GM23338 (cell line): ENCODE measurements around the gene NLRC5. TPM values are rescaled to one million over a fixed set of nuclear protein-coding genes. Genes with fewer than 3 reads are reported as not detected.

Experiments used
- ATAC-seq: fragments of 200-7000 bp; cut with Tn5 transposase; 3 replicates; pipeline ENCODE4 v1.9.1; 2020
- DNase-seq: peaks from one replicate; pipeline ENCODE4 v3.0.0-alpha.2; 2015; ENCODE audit warnings: low spot score
- H2AFZ ChIP-seq: fragments of 200-600 bp; sonication (generic); 2 replicates; pipeline ENCODE4 v1.8.0; 2016; ENCODE audit warnings: antibody characterized with exemption, mild to moderate bottlenecking, moderate library complexity
- H3F3A ChIP-seq: fragments of 200-600 bp; sonication (generic); replicated peaks from 2 replicates; pipeline ENCODE4 v1.8.0; 2017; ENCODE audit warnings: antibody characterized with exemption, mixed run types, low read depth
- H3K27ac ChIP-seq: fragments of 200-600 bp; sonication (generic); 2 replicates; pipeline ENCODE4 v1.6.1; 2016; ENCODE audit warnings: low read depth
- H3K27me3 ChIP-seq: fragments of 200-600 bp; sonication (generic); 2 replicates; pipeline ENCODE4 v1.8.0; 2016; ENCODE audit warnings: mild to moderate bottlenecking, mixed run types, moderate library complexity; ENCODE audit not compliant: insufficient read depth
- H3K36me3 ChIP-seq: fragments of 200-600 bp; sonication (generic); 2 replicates; pipeline ENCODE4 v1.8.0; 2016; ENCODE audit warnings: mild to moderate bottlenecking; ENCODE audit not compliant: insufficient read depth
- H3K4me1 ChIP-seq: fragments of 200-600 bp; sonication (generic); 2 replicates; pipeline ENCODE4 v1.8.0; 2016; ENCODE audit warnings: mild to moderate bottlenecking, moderate library complexity; ENCODE audit not compliant: insufficient read depth
- H3K4me2 ChIP-seq: fragments of 200-600 bp; sonication (generic); 2 replicates; pipeline ENCODE4 v1.7.1; 2017; ENCODE audit warnings: mixed run types
- H3K4me3 ChIP-seq: fragments of 200-600 bp; sonication (generic); 2 replicates; pipeline ENCODE4 v1.6.1; 2016; ENCODE audit warnings: mixed run types
- H3K79me2 ChIP-seq: fragments of 200-600 bp; sonication (generic); replicated peaks from 2 replicates; pipeline ENCODE4 v1.8.0; 2017; ENCODE audit warnings: mild to moderate bottlenecking; ENCODE audit not compliant: insufficient read depth
- H3K9me2 ChIP-seq: fragments of 200-600 bp; sonication (generic); 2 replicates; pipeline ENCODE4 v1.8.0; 2017; ENCODE audit not compliant: insufficient read depth
- H4K20me1 ChIP-seq: fragments of 200-600 bp; sonication (generic); replicated peaks from 2 replicates; pipeline ENCODE4 v1.8.0; 2017; ENCODE audit warnings: mild to moderate bottlenecking; ENCODE audit not compliant: insufficient read depth
- H3K27ac Mint-ChIP-seq: 2 replicates; pipeline ENCODE4 v1.8.0; 2020; ENCODE audit warnings: inconsistent platforms, mild to moderate bottlenecking, moderate library complexity, mixed read lengths
- H3K27me3 Mint-ChIP-seq: 3 replicates; pipeline ENCODE4 v1.8.0; 2022; ENCODE audit warnings: low read depth, mild to moderate bottlenecking, moderate library complexity, mixed read lengths, inconsistent platforms; ENCODE audit not compliant: insufficient read depth, poor library complexity
- H3K36me3 Mint-ChIP-seq: 3 replicates; pipeline ENCODE4 v1.8.0; 2021; ENCODE audit warnings: low read depth, mild to moderate bottlenecking, inconsistent platforms, moderate library complexity, mixed read lengths
- H3K4me1 Mint-ChIP-seq: 3 replicates; pipeline ENCODE4 v1.8.0; 2020; ENCODE audit warnings: mild to moderate bottlenecking, inconsistent platforms, mixed read lengths
- H3K4me3 Mint-ChIP-seq: 3 replicates; pipeline ENCODE4 v1.8.0; 2021; ENCODE audit warnings: moderate library complexity, mild to moderate bottlenecking, inconsistent platforms, mixed read lengths
- H3K9me3 Mint-ChIP-seq: 3 replicates; pipeline ENCODE4 v1.8.0; 2020; ENCODE audit warnings: moderate library complexity, mild to moderate bottlenecking, inconsistent platforms, mixed read lengths
- EZH2 ChIP-seq: fragments of 200-600 bp; sonication (generic); IDR thresholded peaks from one replicate; pipeline ENCODE4 v1.8.0; 2017; ENCODE audit warnings: antibody characterized with exemption, mild to moderate bottlenecking, low read depth; ENCODE audit not compliant: unreplicated experiment
- EZH2phosphoT487 ChIP-seq: fragments of 200-600 bp; sonication (generic); IDR thresholded peaks from one replicate; pipeline ENCODE4 v1.8.1; 2018; ENCODE audit warnings: antibody characterized with exemption; ENCODE audit not compliant: unreplicated experiment
- JUNB ChIP-seq: IDR thresholded peaks from one replicate; pipeline ENCODE4 v1.6.1; 2016; ENCODE audit warnings: antibody characterized with exemption; ENCODE audit not compliant: unreplicated experiment
- NANOG ChIP-seq: IDR thresholded peaks from 2 replicates; pipeline ENCODE4 v1.6.1; 2016; ENCODE audit warnings: antibody characterized with exemption, borderline replicate concordance
- POLR2AphosphoS5 ChIP-seq: IDR thresholded peaks from 2 replicates; pipeline ENCODE4 v1.6.1; 2016; ENCODE audit warnings: antibody characterized with exemption, low read depth
- STAT1 ChIP-seq: IDR thresholded peaks from one replicate; pipeline ENCODE4 v1.6.1; 2016; ENCODE audit warnings: antibody characterized with exemption; ENCODE audit not compliant: unreplicated experiment
- ZNF331 ChIP-seq: fragments of 250-450 bp; sonication (Bioruptor Pico); IDR thresholded peaks from 2 replicates; pipeline ENCODE4 v1.5.0; 2020; ENCODE audit warnings: low read depth, mild to moderate bottlenecking, moderate library complexity
- polyA plus RNA-seq: library from polyadenylated mRNA; unstranded; fragments of >200 nt; fragmentation: Nextera tagmentation; extraction: Ambion mirVana; gene quantifications from 2 replicates; pipeline ENCODE4 v1.2.1, GENCODE V29; 2016
- total RNA-seq: library from RNA; depleted of rRNA; stranded (reverse); fragments of >200 nt; shearing (Covaris generic); gene quantifications from 2 replicates; pipeline ENCODE4 v1.2.3, GENCODE V29; 2014
- TF ChIP-seq, protein P1 (sequence below): IDR thresholded peaks from one replicate; pipeline ENCODE4 v1.6.1; 2018; ENCODE audit warnings: antibody characterized with exemption; ENCODE audit not compliant: unreplicated experiment
- TF ChIP-seq, protein P2 (sequence below): IDR thresholded peaks from 2 replicates; pipeline ENCODE4 v1.6.1; 2016; ENCODE audit warnings: antibody characterized with exemption
- TF ChIP-seq, protein P3 (sequence below), 2 experiments: fragments of 200-600 bp in 1 of 2; sonication (generic) in 1 of 2; conservative IDR thresholded peaks; 2 replicates each; pipeline versions ENCODE4 v1.5.1 to v1.6.1; 2016 to 2017; ENCODE audit warnings: antibody characterized with exemption in 2 of 2, low read depth in 2 of 2, mild to moderate bottlenecking in 2 of 2, moderate library complexity in 1 of 2

Gene NLRC5
- total and polyA plus RNA-seq, 2 experiments from 2014 or later = 2.3 to 3.9 TPM

- TF ChIP-seq, protein P1, sequence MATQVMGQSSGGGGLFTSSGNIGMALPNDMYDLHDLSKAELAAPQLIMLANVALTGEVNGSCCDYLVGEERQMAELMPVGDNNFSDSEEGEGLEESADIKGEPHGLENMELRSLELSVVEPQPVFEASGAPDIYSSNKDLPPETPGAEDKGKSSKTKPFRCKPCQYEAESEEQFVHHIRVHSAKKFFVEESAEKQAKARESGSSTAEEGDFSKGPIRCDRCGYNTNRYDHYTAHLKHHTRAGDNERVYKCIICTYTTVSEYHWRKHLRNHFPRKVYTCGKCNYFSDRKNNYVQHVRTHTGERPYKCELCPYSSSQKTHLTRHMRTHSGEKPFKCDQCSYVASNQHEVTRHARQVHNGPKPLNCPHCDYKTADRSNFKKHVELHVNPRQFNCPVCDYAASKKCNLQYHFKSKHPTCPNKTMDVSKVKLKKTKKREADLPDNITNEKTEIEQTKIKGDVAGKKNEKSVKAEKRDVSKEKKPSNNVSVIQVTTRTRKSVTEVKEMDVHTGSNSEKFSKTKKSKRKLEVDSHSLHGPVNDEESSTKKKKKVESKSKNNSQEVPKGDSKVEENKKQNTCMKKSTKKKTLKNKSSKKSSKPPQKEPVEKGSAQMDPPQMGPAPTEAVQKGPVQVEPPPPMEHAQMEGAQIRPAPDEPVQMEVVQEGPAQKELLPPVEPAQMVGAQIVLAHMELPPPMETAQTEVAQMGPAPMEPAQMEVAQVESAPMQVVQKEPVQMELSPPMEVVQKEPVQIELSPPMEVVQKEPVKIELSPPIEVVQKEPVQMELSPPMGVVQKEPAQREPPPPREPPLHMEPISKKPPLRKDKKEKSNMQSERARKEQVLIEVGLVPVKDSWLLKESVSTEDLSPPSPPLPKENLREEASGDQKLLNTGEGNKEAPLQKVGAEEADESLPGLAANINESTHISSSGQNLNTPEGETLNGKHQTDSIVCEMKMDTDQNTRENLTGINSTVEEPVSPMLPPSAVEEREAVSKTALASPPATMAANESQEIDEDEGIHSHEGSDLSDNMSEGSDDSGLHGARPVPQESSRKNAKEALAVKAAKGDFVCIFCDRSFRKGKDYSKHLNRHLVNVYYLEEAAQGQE = no peak
- TF ChIP-seq EZH2 (no peak), STAT1 (no peak)
- TF ChIP-seq, protein P2, sequence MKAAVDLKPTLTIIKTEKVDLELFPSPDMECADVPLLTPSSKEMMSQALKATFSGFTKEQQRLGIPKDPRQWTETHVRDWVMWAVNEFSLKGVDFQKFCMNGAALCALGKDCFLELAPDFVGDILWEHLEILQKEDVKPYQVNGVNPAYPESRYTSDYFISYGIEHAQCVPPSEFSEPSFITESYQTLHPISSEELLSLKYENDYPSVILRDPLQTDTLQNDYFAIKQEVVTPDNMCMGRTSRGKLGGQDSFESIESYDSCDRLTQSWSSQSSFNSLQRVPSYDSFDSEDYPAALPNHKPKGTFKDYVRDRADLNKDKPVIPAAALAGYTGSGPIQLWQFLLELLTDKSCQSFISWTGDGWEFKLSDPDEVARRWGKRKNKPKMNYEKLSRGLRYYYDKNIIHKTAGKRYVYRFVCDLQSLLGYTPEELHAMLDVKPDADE = no peak
Observed at GRCh38 chr16:57019746-57020145, 30.4 kb downstream of the NLRC5 start (continued).

GRCh38 chr16:57020651-57021050 lies 31.3 kb downstream of the NLRC5 start:
- H3K27me3 Mint-ChIP-seq = peaks cover 2% of the 10 kb centered on the region
- H3K79me2 ChIP-seq = no peaks in the 10 kb centered on the region
- H3K4me3 Mint-ChIP-seq = no peak overlapping the region
- H3K4me1 ChIP-seq = no peaks in the 10 kb centered on the region
- peaks cover 3% of the 10 kb centered on the region; the same call in 2 of the 3 replicates for H3K4me1 Mint-ChIP-seq
- H3K9me3 Mint-ChIP-seq = no peaks in the 10 kb centered on the region
- H3K27me3 ChIP-seq = no peaks in the 10 kb centered on the region
- ATAC-seq (no peak), DNase-seq (no peak)
- no peak overlapping the region for H3K4me3 ChIP-seq
- H3K4me2 ChIP-seq = no peak overlapping the region
- no peaks in the 10 kb centered on the region for H3K9me2 ChIP-seq
- TF ChIP-seq NANOG = no peak
- H3K27ac ChIP-seq = no peak overlapping the region
- H3K36me3 ChIP-seq = no peaks in the 10 kb centered on the region
- H4K20me1 ChIP-seq = no peaks in the 10 kb centered on the region
- H3F3A ChIP-seq = no peaks in the 10 kb centered on the region
- no peak overlapping the region for H2AFZ ChIP-seq
- H3K27ac Mint-ChIP-seq = no peak overlapping the region
- H3K36me3 Mint-ChIP-seq = no peaks in the 10 kb centered on the region

DNA sequence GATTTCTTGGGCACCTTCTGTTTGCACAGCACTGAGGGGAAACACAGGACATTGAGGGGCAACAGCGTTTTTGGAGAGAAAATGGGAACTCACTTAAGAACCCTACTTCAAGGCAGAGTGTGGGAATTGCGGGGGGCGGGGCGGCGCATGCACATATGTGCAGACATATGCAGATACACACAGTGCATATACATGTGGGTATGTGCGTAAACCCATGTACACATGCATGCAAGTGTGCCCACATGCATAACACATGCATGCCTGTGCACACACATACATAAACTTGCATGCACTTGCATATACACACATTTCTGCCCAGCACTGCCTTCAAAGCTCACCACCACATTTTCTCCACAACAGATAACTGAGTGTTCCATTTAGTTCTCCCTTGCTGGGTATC lies 32.4 kb downstream of the NLRC5 start:
- Histone ChIP-seq H3K9me2 (no peaks in the 10 kb centered on the region), H3K4me2 (no peak overlapping the region), H3K36me3 (no peaks in the 10 kb centered on the region), H3F3A (no peaks in the 10 kb centered on the region), H3K4me3 (no peak overlapping the region), H3K27me3 (no peaks in the 10 kb centered on the region), H3K27ac (no peak overlapping the region), H3K79me2 (no peaks in the 10 kb centered on the region), H3K4me1 (no peaks in the 10 kb centered on the region), H2AFZ (no peak overlapping the region), H4K20me1 (no peaks in the 10 kb centered on the region)
- DNase-seq = no peak
- H3K9me3 Mint-ChIP-seq = no peaks in the 10 kb centered on the region
- no peak overlapping the region for H3K27ac Mint-ChIP-seq
- ATAC-seq = no peak
- H3K36me3 Mint-ChIP-seq = no peaks in the 10 kb centered on the region
- peaks cover 3% of the 10 kb centered on the region; the same call in 2 of the 3 replicates for H3K4me1 Mint-ChIP-seq
- H3K27me3 Mint-ChIP-seq = peaks cover 2% of the 10 kb centered on the region
- no peak overlapping the region for H3K4me3 Mint-ChIP-seq
- TF ChIP-seq STAT1 (no peak), EZH2 (no peak), ZNF331 (CRISPR knock-in tag) (no peak), POLR2AphosphoS5 (no peak), JUNB (no peak), EZH2phosphoT487 (no peak)
- TF ChIP-seq, protein P1 = no peak
- TF ChIP-seq, protein P3, sequence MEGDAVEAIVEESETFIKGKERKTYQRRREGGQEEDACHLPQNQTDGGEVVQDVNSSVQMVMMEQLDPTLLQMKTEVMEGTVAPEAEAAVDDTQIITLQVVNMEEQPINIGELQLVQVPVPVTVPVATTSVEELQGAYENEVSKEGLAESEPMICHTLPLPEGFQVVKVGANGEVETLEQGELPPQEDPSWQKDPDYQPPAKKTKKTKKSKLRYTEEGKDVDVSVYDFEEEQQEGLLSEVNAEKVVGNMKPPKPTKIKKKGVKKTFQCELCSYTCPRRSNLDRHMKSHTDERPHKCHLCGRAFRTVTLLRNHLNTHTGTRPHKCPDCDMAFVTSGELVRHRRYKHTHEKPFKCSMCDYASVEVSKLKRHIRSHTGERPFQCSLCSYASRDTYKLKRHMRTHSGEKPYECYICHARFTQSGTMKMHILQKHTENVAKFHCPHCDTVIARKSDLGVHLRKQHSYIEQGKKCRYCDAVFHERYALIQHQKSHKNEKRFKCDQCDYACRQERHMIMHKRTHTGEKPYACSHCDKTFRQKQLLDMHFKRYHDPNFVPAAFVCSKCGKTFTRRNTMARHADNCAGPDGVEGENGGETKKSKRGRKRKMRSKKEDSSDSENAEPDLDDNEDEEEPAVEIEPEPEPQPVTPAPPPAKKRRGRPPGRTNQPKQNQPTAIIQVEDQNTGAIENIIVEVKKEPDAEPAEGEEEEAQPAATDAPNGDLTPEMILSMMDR (conservative IDR thresholded peaks at IDR 0.05; ENCODE audit: low read depth in 2 of 2) = no peak
